Psoas muscle (tissue), 8 donors: ENCODE measurements around the gene IMPG1. TPM values are rescaled to one million over a fixed set of nuclear protein-coding genes. Genes with fewer than 3 reads are reported as not detected.
"Not testable (repeated sequence)": the region's sequence is repeated elsewhere in the genome, so short reads cannot be mapped to it uniquely, and the experiment has no call there.

Source experiments
- ATAC-seq, 4 donors: fragments of 200-7000 bp; cut with Tn5 transposase; one replicate each; pipeline ENCODE4 v1.9.1; 2020; ENCODE audit warnings: moderate library complexity in 3 of 4, mild to moderate bottlenecking in 2 of 4
- DNase-seq, 2 donors: peaks; one replicate each; pipeline ENCODE4 v3.0.0-alpha.2; 2020
- H3K27ac ChIP-seq: fragments of 200-600 bp; one replicate; pipeline ENCODE4 v1.8.0; 2022
- H3K27me3 ChIP-seq, 3 donors: fragments of 200-600 bp in 1 of 3; one replicate each; pipeline versions ENCODE4 v1.6.1 to v1.8.0; 2013 to 2022; ENCODE audit warnings: low read length in 2 of 3, mild to moderate bottlenecking in 2 of 3, moderate library complexity in 1 of 3; ENCODE audit not compliant: insufficient read depth in 3 of 3
- H3K36me3 ChIP-seq, 2 donors: fragments of 200-600 bp in 1 of 2; one replicate each; pipeline versions ENCODE4 v1.6.1 to v1.8.0; 2013 to 2022; ENCODE audit warnings: low read depth in 1 of 2, mild to moderate bottlenecking in 1 of 2, moderate library complexity in 1 of 2; ENCODE audit not compliant: insufficient read depth in 1 of 2
- H3K4me1 ChIP-seq: fragments of 200-600 bp; one replicate; pipeline ENCODE4 v1.8.0; 2022
- H3K4me3 ChIP-seq: fragments of 200-600 bp; one replicate; pipeline ENCODE4 v1.8.0; 2022; ENCODE audit warnings: mild to moderate bottlenecking
- H3K9me3 ChIP-seq: fragments of 200-600 bp; one replicate; pipeline ENCODE4 v1.8.0; 2022
- CTCF ChIP-seq: fragments of 200-600 bp; IDR thresholded peaks from one replicate; pipeline ENCODE4 v1.8.0; 2022; ENCODE audit warnings: antibody characterized with exemption
- WGBS, 3 donors: extraction: QIAGEN DNeasy Blood & Tissue Kit; methylation state at CpG; one replicate each; pipeline versions ENCODE4 v1.1.6 to v1.1.7; 2013; 5-methylcytosine and 5-hydroxymethylcytosine counted together
- intact Hi-C, 2 donors: fragments of 100-400 bp; cut with DNase I; formaldehyde crosslinking; loops; one replicate each; pipeline versions ENCODE4 v1.11.0 to v1.14.2; 2022
- polyA plus RNA-seq, 3 donors: library from polyadenylated mRNA; stranded (reverse); fragments of 200-250 nt; gene quantifications; one replicate each; pipeline ENCODE4 v1.2.3, GENCODE V29; 2013
- total RNA-seq, 4 donors: library from RNA; stranded (reverse); fragmentation: NEBNext Ultra II Directional in 2 of 4; extraction: Animal tissue kit (Norgen Biotek cat#: 25700) in 2 of 4; gene quantifications; one replicate each; pipeline versions ENCODE4 v1.2.1 to v1.2.4, GENCODE V29; 2021 to 2023
- donor health status: healthy with polysubstance abuse.
- donor health status: DM: no; HTN: no; CAD: no; lungs with moderate emphysema.
- donor health status: Bipolar disorder and iron deficiency.
- donor health status: healthy.
- donor health status: DM: yes; HTN: yes; CAD: no.
- donor health status: DM: no; HTN: no; CAD: no.
- donor health status: DM: no; HTN: no; CAD: no.
- donor health status: DM: yes; HTN: yes; CAD: no.

Gene IMPG1
- total and polyA plus RNA-seq, 7 donors = not detected

DNA sequence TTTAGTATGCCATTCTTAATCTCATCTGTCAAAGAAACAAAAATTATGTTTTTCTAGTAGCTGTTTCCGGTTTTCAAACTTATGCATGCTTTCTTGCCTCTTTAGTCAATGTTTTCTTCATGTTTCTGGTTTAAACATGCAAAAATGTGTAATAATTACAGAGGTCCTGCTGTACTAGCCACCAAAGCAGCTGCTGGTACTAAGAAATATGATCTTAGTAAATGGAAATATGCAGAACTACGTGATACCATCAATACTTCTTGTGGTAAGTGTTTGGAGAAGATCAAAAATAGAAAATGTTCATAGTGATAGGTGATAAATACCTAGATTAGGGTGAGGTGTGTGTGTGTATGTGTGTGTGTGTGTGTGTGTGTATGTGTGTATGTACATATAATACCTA, 165.0 kb downstream of the IMPG1 start:
- H3K27me3 ChIP-seq = no peaks in the 10 kb centered on the region
- no peaks in the 10 kb centered on the region for H3K4me1 ChIP-seq
- no peak for TF ChIP-seq CTCF
- no peaks in the 10 kb centered on the region for H3K36me3 ChIP-seq
- H3K27ac ChIP-seq = no peak overlapping the region
- H3K9me3 ChIP-seq = no peaks in the 10 kb centered on the region
- ATAC-seq (no peak), DNase-seq (no peak)
- 59 to 77% (median 61%) methylated on average over 2 of the region's 2 CpGs for WGBS, 3 donors
- no peak overlapping the region for H3K4me3 ChIP-seq
- intact Hi-C loops = no loop called here

DNA sequence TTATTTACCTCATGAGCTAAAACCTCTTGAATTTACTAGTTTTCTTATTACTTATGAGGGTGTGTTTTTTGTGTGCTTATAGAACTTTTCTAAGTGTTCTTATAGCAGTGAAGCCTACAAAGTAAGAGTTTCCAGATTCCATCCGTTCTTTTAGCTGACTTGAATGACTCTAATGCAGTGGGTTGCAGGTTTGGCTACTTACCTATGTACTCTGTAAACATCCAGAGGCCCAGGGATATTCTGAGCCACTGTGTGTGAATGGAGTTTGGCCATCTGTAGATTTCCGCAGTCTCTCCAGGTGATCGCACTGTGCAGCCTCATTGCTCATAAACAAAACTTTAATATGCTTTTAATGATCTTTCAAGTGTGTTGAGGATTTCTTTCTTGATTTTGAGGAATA, 165.6 kb downstream of the IMPG1 start:
- Histone ChIP-seq H3K27me3 (no peaks in the 10 kb centered on the region), H3K4me1 (no peaks in the 10 kb centered on the region), H3K9me3 (no peaks in the 10 kb centered on the region), H3K27ac (no peak overlapping the region), H3K36me3 (no peaks in the 10 kb centered on the region), H3K4me3 (no peak overlapping the region)
- intact Hi-C loops = no loop called here
- no peak for ATAC-seq
- DNase-seq = no peak
- TF ChIP-seq CTCF = no peak
- WGBS, 3 donors = 95% methylated on average over 3 of the region's 3 CpGs

DNA sequence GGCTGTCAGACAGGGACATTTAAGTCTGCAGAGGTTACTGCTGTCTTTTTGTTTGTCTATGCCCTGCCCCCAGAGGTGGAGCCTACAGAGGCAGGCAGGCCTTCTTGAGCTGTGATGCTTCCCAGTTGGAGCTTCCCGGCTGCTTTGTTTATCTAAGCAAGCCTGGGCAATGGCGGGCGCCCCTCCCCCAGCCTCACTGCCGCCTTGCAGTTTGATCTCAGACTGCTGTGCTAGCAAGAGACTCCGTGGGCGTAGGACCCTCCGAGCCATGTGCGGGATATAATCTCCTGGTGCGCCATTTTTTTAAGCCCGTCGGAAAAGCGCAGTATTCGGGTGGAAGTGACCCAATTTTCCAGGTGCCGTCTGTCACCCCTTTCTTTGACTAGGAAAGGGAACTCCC, 167.3 kb downstream of the IMPG1 start:
- H3K36me3 ChIP-seq, H3K4me3 ChIP-seq, H3K9me3 ChIP-seq, H3K27me3 ChIP-seq, intact Hi-C loops, ATAC-seq, H3K27ac ChIP-seq, DNase-seq, H3K4me1 ChIP-seq: not testable (repeated sequence)
- WGBS, 3 donors = 97 to 98% (median 97%) methylated on average over 14 of the region's 14 CpGs

- ATAC-seq, H3K9me3 ChIP-seq, H3K27me3 ChIP-seq: not testable (repeated sequence)
These were observed 172.2 kb downstream of the IMPG1 start for GRCh38 chr6:75900216-75900615.

GRCh38 chr6:75896526-75896925, 175.9 kb downstream of the IMPG1 start:
- no peak for TF ChIP-seq CTCF
- no peaks in the 10 kb centered on the region for H3K4me1 ChIP-seq
- no peak overlapping the region for H3K27ac ChIP-seq
- intact Hi-C loops = no loop called here
- H3K36me3 ChIP-seq = peaks cover 0 to 4% of the 10 kb centered on the region in 2 donors
- DNase-seq (no peak), ATAC-seq (no peak)
- H3K4me3 ChIP-seq = no peak overlapping the region
- 66 to 96% (median 76%) methylated on average over 3 of the region's 3 CpGs for WGBS, 3 donors
- no peaks in the 10 kb centered on the region for H3K9me3 ChIP-seq
- no peaks in the 10 kb centered on the region for H3K27me3 ChIP-seq

More at GRCh38 chr6:75900216-75900615, 172.2 kb downstream of the IMPG1 start:
- intact Hi-C loops, H3K27ac ChIP-seq, H3K4me3 ChIP-seq, DNase-seq, H3K36me3 ChIP-seq, H3K4me1 ChIP-seq: not testable (repeated sequence)
- WGBS, 3 donors = 92 to 95% (median 94%) methylated on average over 1 of the region's 1 CpG

GRCh38 chr6:75893776-75894152, 178.7 kb downstream of the IMPG1 start:
- DNase-seq (no peak), ATAC-seq (peak in 2 of 4 donors; percentile 53 to 61)
- no peaks in the 10 kb centered on the region for H3K9me3 ChIP-seq
- no peak for TF ChIP-seq CTCF
- H3K27ac ChIP-seq = no peak overlapping the region
- H3K4me1 ChIP-seq = no peaks in the 10 kb centered on the region
- H3K36me3 ChIP-seq = peaks cover 0 to 10% of the 10 kb centered on the region in 2 donors
- no peak overlapping the region for H3K4me3 ChIP-seq
- 57 to 66% (median 58%) methylated on average over 2 of the region's 2 CpGs for WGBS, 3 donors
- no peaks in the 10 kb centered on the region for H3K27me3 ChIP-seq
- intact Hi-C loops = loop anchor here in 1 of 2 donors (5.0 kb wide), 1 partner anchor 1564 kb away; no protein-coding TSS in a partner anchor
